Endometrial microvascular endothelial cells (primary cell): Measurements from ENCODE around the gene NADSYN1. TPM values are rescaled to one million over a fixed set of nuclear protein-coding genes. Genes with fewer than 3 reads are reported as not detected.

ENCODE experiments used
- in situ Hi-C: cut with HindIII; loops from 2 replicates; pipeline ENCODE4 v1.10.0; 2017; ENCODE audit warnings: low sequenced_read_pairs, low pct_unique_long_range_greater_than_20kb; ENCODE audit errors: inconsistent ontology term
- total RNA-seq: library from RNA; depleted of rRNA; stranded (reverse); fragments of >200 nt; gene quantifications from one replicate; pipeline ENCODE4 v1.2.3, GENCODE V29; 2015; ENCODE audit errors: inconsistent ontology term

The NADSYN1 gene
- total RNA-seq, 1 donor from 2014 or later, result 81.0 TPM

DNA sequence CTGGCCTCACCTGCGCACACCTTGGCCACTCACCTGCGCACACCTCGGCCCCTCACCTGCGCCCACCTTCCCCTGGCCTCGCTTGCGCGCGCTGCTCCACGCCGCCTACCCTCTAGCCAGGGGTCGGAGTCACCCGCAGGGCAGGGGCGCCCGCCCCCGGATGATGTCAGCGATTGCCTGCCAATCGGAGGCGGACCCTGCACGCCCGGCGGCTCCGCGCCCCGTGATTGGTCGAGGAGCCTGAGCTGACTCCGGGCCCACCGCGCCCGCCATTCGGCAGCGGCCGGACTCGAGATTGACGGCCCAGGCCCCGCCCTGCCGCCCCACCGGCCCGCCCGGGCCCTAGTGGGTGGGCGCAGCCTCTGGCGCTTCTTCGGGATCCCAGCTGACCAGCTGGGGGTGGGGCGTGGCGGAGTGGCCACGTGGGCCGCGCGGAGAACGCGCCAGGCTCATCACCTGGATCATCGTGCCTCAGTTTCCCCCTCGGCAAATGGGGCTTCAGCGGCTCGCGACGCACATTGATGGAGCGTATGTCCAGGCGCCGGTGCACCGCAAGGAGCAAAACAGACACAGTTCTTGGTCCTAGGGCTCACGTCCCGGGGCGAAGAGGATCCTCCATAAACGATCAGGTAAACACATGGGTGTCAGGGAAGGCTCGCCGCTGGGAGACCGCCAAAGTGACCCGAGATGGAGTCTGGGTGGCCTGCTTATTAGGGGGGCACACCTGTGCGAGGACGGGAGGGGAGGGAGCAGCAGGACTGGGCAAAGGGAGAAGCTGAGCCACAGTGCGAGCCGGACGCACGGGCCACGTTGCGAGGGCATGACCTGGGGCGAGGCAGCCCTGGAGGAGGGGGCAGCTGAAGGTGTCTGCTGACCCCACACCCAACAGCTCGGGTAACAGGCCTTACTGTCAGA is 4.5 kb upstream of the NADSYN1 start, which contains the start of gene DHCR7:
DHCR7 (minus strand) TSS at position 137 of the 915 bp plus-strand sequence. CDS start 3,441 bp downstream, outside the sequence.
- in situ Hi-C loops, result no loop called here

DNA sequence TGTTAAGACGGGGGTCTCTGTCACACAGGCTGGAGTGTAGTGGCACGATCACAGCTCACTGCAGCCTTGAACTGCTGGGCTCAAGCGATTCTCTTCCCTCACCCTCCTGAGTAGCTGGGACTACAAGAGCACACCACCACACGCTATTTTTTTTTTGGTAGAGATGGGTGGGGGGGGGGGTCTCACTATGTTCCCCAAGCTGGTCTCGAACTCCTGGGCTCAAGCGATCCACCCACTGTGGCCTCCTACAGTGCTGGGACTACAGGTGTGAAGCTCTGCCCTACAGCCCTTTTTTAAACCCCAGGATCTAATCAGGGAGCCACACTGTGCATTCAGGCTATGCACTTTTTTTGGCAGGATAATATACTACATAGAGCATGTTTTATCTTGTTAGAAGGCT is 3.4 kb upstream of the NADSYN1 start:
- in situ Hi-C loops, result no loop called here

DNA sequence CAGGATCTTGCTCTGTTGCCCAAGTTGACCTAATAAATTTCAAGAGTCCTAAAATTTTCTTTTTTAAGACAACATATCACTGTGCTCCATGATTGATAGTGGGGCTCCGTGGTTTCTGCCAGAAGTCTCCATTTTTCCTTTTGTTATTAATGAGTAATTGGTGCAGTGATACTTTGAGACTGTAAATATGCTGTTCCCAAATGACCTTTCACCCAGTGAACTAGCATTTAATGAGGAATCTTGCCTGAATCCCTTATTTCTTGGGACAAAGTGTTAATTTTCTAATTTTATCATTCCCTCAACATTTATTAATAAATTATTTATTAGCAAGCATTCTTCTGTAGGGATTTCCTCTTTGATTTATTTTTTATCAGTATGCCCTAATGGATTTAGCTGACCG is 2.5 kb upstream of the NADSYN1 start:
- in situ Hi-C loops, result no loop called here

DNA sequence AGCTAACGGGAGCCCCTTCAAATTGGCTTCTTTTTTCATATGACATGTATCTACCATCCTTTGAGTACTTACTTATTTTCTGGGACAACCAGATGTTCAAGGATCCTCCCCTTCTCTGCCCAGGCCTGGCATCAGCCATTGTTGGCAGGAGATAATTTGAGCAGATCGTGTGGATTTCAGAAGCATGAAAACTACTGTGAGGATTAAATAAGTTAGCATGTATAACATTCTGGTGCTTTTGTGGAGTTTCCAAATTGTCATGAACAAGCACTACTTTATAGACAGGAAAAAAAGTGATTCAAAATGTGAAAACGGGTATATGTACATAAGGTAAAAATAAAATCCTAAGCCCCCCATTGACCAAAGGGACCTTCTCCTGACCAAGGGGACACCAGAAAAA is 2.1 kb upstream of the NADSYN1 start:
- in situ Hi-C loops, result no loop called here

DNA sequence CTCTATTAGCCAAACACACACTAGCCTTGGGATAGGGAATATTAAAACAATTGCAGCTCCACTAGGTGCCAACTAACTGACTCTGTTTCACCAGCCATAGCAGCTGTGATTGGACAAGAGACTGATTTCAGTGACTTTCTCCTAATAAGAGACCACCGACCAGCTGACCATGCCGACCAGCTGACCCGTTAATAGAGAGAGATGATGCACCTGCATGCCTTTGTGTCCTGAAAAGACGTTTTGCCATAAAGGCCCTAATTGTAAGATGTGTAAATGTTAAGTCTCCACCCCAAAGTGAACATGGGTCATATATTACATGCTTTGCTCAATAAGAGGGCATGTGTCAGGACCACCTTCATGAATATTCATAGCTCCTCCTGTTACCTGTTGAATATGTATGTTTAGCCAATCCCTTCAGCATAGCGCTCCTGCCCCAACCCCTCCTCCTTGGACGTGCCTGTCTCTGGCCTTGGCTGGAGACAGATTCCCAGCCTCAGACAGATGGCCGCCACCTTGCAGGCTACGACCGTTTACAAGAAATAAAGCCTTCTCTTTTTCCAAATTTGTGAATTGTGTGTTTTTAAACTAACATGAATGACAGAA is 1.3 kb upstream of the NADSYN1 start:
- in situ Hi-C loops, result no loop called here

DNA sequence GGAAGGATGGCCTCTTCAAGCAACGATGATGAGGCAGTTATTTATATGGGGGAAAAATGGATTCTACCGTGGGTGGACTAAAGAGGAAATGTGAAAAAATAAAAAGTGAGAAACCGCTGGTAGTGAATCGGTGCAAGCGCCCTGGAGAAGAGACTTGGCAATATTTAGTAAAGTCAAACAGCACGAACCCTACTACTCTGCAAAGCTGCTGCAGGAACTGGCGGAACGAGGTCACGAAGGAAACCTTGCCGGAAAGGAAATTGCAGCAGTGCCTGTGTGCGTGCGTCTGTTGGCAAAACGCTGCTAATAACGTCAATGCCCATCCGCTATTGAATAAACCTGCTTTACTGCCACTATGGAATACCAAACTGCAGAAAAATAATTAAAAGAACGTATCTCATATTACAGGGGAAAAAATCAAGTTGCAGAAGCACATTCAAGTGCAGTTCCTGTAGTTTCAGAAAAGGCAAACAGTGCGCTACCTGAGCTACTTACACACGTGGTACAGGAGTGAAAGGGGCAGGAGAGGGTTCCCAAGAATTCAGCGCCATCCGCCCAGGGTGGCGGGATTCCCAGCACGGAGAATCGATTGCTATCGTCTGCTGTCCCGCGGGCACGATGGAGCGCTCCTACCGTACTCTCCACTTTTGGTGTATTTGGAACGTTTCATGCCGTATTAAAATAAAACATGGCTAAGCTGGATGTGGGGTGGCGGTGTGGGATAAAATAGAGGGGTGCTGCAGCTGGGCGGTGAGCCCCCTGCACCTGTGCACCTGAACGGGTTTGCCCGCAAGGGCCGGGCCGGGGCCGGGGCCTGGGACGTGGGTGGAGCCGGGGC is 585 bp upstream of the NADSYN1 start:
- in situ Hi-C loops, result no loop called here

DNA sequence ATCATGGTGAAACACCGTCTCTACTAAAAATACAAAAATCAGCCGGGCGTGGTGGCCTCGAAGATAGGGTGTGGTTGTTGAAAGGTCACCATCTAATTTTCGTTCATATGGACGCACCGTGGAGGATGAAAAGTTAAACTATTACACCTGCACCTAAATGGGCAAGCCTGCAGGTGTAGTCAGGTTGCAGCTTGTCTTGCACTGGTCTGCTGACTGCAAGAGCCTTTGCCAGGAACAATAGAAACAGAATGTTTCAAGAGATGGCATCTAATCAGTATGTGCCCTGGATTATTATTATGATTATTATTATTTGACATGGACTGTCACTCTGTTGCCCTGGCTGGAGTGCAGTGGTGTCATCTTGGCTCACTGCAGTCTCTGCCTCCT is 908 bp downstream of the NADSYN1 start:
- in situ Hi-C loops, result no loop called here

DNA sequence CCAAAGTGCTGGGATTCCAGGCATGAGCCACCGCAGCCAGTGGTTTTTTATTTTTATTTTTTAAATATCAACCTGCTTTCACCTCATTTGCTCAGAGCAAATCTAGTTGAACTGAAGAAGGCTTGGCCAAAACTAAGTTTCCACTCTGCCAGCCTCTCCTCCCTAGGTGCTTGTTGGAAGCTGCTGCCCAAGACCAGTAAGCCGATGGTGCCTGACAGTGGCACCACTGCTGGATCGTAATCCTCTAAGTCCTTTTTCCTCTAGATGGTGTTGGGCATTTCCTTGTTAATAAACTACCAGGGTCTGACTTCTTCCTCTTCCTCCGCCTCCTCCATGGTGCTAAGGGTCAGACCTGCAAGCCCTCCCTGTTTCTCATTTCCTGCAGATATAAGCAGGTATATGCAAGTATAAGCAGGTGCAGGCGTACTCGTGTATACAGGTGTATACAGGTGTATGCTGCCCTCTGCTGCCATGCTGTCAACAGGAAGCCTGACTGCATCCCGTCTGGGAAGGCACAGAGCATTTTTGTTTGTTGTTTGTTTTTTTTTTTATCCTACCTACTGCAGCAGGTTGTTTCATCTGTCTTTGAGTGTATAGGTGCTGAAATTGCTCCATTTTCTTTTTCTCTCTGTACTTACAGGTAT is 1.6 kb downstream of the NADSYN1 start:
- in situ Hi-C loops, result no loop called here

DNA sequence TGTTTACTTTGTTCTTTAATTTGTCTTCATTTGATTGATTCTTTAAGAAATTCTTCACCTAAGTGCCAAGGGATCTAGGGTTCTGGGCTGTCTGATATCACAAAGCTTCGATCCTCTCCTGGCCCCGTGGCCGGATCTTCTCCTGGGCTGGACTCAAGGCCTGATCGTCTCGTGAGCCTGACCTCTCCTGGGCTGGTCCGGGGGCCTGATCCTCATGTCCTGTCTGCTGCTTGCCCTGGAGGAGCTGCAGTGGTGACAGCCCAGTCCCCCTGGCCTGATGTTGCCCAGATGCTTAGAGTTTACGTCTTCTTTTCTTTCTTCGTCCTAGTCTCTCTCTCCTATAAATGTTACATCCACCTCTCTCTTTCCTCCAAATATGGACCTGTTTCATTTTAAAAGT is 3.3 kb downstream of the NADSYN1 start:
- in situ Hi-C loops, result no loop called here

DNA sequence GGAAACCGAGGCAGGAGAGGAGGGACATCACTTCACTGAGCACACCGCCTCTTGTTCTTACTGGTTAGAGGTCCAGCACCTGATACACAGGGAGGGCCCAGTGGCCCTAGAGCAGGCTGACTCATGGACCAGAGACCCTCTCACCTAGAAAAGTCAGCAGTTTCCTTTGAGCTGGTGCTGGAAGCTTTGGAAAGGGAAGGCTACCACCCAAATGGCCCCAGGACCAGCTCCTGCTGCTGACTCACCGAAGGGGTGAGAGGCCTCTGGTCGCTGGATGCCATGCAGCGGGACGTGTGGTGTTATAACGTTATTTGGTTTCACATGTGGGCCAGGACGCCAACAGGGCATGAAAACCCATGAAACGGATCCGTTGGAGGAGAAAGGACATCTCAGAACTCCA is 3.8 kb downstream of the NADSYN1 start:
- in situ Hi-C loops, result no loop called here

DNA sequence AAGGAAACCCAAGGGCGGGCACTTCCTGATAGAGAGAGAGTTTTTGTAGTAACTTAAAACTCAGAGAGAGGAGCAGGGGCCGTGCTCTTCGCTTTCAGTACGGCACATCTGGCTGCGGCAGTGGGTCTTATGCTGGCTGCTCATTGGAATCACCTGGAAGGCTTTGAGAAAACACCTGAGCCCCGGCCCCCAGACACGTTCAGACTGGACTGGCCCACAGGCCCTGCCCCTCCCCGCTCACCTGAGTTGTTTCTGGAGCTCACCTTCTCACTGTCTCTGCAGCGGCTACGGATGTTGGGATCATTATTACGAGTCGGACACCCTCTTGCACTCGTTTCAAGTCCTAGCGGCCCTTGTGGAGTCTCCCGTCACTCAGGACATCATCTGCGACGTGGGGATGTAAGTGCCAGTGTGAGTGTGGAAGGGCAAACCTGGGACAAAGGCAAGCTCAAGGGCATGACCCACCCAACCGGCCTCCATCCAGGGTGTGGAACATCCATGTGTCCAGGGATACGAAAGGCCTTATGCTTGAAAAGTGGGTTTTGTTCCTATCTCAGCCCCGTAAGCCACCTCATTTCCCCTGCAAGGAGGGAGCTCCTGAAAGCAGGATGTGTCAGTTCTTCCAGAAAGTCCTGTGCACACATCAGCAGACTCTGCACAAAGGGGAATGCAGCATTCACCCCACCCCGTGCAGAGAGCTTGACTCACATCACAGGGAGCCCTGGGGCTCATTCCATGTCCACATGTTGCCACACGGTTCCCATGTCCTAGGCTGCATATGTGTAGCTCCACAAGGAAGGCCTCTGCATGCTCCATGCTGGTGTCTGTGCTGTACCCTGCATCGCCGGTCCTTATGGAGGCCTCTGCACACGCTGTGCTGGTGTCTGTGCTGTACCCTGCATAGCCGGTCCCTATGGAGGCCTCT is 5.4 kb downstream of the NADSYN1 start:
- in situ Hi-C loops, result no loop called here

DNA sequence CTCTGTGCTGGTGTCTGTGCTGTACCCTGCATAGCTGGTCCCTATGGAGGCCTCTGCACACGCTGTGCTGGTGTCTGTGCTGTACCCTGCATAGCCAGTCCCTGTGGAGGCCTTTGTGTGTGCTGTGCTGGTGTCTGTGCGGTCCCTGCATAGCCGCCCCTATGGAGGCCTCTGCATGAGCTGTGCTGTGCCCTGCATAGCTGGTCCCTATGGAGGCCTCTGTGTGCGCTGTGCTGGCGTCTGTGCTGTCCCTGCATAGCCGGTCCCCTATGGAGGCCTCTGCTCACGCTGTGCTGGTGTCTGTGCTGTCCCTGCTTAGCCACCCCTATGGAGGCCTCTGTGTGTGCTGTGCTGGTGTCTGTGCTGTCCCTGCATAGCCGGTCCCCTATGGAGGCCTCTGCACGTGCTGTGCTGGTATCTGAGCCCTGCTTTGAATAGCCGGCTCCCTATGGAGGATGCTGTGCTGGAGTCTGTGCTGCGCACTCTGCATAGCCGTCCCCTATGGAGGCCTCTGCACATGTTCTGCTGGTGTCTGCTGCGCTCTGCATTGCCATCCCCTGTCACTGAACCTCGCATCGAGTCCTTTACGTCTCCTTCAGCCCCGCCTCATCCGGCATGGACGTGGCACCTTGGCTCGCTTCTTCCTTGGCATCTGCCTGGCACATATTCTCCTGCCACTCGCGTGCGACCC is 6.2 kb downstream of the NADSYN1 start:
- in situ Hi-C loops, result no loop called here

DNA sequence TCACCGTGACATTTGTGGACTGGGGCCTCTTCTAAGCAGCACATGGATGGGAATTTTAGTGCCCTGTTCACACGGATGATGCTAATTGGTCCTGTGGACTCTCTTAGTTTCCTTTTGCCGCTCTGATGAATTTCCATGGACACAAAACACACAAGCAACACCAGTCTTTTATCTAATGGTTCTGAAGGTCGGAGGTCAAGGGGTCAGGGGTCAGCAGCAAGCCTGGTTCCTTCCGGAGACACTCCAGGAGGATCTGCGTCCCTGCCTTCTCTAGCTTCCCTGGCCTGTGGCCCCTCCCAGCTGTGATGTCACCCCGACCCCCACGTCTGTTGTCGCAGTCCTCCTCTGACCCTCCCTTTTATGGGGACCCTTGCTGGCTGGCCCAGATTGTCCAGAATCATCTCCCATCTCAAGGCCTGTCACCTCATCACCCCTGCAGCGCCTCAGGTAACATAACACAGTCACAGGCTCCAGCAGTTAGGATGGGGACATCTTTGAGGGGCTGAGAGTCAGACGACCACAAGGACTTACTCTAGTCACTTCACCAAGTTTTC is 6.8 kb downstream of the NADSYN1 start:
- in situ Hi-C loops, result no loop called here

DNA sequence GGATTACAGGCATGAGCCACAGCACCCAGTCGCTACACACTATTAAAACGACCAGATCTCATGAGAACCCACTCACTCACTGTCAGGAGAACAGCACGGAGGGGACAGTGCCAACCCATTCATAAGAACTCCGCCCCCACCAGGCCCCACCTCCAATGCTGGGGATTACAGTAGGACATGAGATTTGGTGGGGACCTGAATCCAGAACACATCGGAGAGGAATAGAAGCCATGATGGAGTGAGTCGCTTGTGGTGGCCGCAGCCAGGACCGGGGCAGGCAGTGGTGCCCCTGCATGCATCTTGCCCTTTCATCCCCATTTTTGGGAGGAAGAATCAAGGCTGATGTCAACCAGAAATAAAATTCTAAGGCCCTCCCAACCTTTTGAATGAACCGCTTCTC is 8.7 kb downstream of the NADSYN1 start:
- in situ Hi-C loops, result no loop called here

DNA sequence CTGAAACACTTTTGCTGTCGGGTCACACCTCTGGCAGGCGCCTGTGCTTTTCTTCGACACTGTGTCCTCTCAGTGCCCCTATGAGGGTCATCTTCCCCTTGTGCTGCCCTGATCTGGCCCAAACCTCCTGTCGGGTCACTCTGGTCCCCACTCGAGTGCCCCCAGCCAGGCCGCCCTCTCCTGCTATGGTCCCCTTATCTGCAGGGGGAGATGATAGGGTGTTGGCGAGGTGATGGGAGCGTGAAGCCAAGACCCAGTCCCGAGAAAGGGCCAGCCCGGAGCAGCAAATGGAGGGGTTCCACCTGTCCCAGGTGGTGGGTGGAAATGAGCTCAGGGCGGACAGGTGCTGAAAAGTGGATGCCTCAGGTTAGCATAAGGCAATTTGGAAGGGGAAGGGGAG is 9.7 kb downstream of the NADSYN1 start:
- in situ Hi-C loops, result no loop called here

DNA sequence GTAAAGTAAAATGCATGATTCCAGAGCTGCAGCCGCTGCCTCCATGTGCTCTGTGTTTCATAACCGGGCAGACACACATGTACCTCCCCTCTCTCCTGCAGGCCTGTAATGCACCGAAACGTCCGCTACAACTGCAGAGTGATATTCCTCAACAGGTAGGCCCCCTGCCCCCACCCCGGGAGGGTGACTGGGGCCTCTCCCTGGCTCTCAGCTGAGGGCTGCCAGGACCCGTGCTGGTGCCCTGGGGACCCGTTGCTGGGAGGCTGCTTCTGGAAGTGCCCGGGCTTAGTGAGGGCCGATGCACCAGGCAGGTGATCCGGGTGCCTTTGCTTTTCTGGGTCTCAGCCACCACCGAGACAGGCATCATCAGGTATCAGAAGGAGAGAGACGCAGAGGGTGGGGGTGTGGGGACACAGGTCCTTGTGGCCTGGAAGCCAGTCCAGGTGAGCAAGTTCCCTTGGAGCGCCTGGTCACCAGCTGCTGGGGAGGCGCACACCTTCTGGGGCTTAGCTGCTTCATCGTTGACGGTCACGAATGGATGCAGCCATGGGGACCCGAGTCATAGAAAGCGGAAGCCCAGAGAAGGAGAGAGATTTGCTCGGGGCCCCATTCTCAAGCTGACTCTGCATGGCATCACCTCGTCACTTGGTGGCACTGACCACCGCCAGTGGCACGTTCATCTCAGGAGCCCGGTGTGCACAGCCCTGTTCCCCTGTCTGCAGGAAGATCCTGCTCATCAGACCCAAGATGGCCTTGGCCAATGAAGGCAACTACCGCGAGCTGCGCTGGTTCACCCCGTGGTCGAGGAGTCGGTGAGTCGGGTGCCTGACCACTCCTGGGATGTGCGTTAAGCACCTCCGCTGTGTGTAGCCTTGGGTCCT is 10.6 kb downstream of the NADSYN1 start:
- in situ Hi-C loops, result no loop called here
